HG03432 (cell line): Measurements from ENCODE around the gene GNA12.
"Not testable (repeated sequence)": the region's sequence is repeated elsewhere in the genome, so short reads cannot be mapped to it uniquely, and the experiment has no call there.

Experiments
- ATAC-seq: cut with Tn5 transposase; IDR thresholded peaks from one replicate; pipeline ENCODE4 v1.9.1; 2021; ENCODE audit warnings: mild to moderate bottlenecking, moderate library complexity; ENCODE audit not compliant: unreplicated experiment

GNA12 gene

DNA sequence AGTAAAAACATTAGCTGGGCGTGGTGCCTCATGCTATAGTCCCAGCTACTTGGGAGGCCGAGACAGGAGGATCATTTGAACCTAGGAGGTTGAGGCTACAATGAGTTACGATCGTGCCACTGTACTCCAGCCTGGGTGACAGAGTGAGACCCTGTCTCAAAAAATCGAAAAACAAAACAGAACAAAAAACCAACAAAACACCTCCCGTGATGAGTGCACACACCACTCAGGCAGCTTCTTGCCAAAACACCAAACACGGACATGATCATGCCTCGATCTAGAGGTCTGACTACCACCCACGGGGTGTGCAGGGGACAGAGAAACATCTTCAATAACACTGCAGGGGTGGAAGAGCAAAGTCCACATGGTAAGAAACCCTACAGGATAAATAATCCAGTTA lies 111.7 kb downstream of the GNA12 start:
- no peak for ATAC-seq

DNA sequence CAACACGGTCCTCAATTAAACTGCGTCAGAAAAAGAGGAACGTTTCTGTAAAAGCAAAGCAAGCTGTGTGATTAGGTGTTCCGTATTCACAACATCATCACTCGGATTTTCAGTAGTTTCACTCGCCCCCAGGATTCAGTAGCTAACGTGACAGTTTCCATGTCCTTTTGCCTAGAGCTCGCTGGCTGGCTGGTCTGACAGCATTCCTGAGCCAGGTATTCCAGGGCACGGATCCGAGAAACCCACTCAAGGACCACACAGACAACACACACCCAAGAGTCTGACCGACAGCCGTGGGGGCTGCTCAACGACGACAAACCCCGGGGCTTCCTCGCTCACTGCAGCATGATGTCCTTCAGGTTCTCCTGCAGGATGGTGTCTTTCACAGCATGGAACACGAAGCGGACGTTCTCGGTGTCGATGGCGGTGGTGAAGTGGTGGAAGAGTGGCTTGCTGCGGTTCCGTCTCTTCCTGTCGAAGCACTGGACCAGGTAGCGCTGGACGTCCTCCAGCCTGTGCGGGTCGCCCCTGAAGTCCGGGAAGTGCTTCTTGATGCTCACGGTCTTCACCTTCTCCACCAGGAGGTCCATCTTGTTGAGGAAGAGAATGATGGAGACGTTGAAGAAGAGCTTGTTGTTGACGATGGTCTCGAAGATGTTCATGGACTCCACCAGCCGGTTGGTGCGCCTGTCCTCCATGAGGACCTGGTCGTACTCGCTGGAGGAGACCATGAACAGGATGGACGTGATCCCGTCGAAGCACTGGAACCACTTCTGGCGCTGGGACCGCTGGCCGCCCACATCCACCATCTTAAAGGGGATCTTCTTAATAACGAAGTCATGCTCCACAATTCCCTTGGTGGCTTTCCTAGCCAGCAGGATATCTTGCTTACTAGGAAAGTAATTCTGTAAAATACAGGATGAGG lies 113.0 kb downstream of the GNA12 start:
- no peak for ATAC-seq

DNA sequence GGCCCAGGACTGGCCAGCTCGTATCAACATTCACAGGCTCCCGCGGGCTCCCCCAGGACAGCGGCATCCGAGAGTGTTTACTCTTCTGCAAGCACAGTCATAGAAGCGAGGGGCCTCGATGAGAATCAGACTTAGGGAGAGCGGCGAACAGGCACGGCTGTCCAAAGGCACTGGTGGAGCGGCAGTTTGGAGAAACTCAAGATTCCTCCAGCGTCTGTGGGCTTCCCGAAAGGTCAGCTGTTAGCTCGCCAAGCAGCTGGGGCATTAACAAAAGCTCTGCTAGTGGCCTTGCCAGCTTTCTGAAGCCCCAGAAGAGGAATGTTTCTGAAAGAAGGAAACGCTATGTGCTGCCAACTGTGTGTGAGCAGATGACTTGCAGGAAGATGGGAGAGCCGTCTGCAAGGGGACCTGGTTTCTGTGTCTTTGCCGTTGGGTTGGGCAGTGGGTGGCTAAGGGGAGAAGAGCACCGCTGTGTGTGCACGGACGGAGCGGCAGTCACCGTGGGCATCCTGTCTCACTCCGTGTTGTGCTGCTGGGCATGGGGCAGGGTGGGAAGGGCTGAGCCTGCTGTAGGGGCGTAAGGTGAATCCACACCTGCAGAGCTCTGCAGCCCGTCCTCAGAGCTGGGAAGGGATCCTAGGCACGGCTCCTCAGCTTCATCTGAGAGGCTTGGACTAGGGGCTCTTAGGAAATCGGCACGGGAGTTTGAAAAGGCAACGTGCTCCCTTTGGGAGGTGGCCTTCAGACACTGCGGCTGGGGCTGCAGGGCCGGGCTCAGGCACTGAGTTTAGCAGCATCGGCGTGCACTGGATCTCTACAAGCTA lies 114.0 kb downstream of the GNA12 start:
- no peak for ATAC-seq

DNA sequence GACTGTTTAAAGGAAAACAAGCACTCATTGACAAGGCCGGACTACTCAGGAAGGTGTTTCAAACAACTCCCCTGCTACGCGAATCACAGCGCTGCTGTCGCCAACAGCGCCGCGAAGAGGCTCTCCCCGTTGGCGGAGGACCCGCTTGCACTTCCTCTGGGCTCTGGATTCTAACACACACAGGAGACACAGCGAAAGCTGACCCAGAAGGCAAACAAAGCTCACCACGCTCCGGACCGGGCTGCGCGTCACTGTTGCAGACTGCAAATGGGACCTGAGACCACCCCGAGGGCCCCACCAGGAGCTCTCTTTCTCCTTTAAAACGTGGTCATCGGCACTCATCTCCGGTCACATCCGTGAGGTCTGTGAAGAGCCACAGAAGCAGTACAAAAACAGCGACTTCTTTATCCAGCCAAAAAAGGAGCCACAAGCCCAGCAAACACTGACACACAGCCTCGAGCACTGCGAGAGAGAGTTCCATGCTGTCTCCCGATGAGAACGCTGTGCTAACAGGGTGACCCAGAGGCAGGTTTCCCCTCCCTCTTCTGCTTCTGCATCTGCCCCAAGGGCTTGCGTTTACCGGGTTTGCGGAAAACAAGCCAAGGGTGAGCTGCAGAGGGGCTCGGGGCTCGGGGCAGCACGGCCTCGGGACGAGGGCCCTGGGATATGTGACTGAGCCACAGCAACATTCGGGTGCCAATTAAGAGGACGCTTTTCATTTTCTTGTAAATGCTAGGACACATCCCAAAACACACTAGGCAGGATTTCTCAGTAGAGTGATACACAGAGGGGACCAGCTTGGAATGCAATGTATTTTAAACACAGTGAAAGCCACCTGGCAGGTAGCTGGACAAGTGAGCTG lies 114.8 kb downstream of the GNA12 start:
- ATAC-seq = no peak

DNA sequence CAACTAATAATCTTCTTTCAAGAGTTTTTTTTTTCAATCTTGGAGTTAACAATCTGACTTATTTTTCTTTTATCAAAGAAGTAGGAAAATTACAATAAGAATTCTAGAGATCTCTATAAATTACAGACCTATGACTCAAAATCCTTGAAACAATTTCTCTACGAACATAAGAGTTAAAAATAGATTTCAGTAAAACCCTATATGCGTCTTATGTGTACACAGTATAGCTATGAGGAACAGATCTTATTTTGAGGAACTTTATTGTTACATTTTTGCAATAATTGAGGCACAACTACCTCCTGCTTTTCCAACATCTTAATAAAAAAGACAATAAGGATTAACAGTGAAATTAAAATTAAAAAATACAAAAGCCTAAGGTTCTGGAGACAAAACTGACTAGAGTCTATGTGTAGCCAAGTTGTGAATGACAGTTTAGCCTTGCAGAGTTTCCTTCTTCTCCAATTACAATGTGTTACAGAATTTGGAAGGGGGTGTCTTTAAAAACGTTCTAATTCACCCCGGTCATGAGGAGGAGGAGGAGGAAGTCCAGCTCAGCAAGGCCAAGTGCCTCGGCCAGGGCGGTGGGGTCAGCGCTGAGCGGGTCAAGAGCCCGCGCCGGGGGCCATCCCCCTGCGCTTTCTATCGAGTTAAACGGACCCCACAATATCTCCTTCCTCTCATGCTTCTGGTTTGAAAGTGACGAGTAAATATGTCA lies 115.6 kb downstream of the GNA12 start:
- ATAC-seq = no peak

DNA sequence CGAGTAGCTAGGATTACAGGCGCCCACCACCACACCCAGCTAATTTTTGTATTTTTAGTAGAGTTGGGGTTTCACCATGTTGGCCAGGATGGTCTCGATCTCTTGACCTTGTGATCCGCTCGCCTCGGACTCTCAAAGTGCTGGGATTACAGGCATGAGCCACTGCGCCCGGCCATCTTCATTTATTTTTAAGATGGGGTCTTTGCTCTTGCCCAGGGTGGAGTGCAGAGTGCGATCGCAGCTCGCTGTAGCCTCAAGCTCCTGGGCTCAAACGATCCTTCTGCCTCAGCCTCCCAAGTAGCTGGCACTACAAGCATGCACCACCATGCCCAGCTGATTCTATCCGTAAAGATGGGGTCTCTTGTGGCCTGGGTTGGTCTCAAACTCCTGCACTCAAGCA lies 116.9 kb downstream of the GNA12 start:
- not testable (repeated sequence) for ATAC-seq

DNA sequence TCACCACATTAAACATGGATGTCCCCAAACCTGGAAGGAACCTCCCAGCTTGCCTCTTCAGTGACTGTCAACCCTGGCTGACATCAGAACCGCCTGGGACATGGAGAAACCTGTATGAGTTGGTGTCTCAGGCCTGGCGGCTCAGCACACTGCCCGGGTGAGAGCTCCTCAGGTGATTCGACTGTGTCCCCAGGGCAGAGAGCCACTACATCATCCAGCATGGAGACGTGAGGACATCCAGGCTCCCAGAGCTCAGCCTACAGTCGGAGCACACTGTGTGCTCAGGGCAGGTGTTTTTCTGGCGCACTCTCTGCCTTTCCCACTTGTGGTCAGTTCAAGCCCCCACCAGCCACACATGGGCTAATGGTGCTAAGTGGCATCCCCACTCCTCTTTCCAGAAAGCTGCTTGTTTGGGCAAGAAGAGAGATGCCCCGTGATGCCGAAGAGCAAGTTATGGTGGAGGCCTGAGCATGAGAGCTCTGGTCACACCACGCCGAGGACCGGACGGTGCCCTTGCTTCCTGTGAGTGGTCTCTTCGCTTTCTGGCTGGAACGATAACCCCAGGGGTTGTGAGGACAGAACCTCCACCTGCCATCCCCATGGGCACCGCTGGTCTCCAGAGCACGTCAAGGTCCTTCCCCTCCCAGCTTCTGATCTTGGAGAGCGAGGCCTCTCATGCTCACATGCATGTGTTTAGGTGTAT lies 117.6 kb downstream of the GNA12 start:
- no peak for ATAC-seq

DNA sequence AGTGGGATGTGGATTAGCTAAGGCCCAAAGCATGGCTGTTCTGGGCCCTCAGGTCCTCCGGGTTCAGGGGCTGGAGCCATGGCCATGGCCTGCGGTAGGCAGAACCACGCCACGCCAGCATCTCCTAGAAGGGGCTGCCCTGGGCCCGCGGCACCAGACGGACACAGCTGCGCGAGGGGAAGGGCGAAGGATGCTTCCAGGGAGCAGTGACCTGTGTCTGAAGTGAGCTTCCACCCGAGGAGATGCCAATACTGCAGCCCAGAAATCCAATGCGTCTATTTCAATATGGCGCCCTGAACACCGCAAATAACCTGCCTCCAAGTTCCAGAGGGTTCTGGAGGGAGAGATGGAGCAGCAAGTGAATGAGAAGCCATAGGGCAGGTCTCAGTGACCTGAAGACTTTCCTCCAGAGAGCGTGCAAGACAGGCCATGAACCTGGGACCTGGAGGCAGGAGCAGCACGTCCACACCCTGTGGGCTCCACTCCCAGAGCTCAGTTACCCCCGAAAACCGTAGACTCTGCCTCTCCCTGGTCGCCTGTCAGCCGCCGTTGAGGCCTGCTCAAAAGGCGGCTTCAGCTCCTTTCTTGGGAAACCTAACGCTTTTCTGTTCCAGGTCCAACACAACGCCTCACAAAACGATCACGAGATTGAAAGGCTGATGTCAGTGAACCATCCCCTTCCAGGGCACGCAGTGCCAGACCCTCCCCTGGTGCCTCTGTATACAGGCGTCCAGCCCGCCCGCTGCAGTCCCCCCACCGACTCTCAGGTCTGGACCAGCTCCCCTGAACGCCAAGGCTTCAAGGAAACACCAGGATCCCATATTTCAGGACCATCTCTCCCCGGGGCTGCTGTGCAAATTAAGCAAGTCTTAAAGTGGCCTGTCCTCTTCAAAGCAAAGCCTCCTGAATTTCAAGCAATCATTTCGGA lies 118.7 kb downstream of the GNA12 start:
- ATAC-seq = no peak

DNA sequence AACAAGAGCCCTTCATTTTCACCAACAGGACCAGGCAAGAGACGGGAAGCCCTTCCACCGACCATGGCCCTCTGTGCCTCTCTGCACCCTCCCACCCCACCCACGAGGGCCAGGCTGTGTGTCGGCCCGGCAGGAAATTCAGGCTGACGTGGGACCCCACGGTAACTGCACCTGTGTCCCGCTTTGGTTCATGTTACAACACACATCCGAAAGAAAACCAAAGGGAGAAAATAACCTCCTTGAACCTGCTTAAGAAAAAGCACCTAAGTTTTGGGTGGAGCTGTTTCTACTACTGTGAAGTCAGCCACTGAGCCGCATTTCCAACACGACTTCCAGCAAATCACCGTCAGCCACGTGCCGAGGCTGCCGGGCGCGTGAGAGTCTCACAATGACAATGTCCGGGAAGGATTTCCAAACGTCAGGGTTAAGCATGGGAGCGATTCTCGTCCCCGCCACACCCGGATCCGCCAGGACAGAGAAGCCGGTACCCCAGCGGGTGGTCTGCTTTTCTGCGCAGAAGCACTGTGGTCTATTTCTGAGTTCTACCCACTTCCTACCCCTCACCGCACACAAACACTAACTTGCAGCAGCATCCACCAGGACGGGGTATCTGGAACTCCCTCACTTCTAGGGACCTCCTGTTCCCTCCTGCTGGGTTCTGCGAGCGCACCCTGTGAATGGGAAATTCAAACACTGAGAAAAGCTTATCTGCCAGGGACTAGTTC lies 119.5 kb downstream of the GNA12 start:
- no peak for ATAC-seq

DNA sequence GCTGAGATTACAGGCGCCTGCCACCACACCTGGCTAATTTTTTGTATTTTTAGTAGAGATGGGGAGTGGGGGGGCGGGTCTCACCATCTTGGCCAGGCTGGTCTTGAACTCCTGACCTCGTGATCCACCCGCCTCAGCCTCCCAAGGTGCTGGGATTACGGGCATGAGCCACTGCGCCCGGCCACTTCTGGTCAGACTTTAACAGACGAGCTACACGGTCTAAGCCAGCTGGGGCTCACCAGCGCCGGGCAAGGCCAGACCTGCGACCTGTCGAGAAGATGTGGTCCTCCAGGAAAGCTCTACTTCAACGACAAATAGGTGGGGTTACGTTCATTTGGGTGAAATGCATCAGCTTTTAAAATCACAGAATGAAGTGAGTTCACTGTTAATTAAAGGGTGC lies 120.1 kb downstream of the GNA12 start:
- ATAC-seq = not testable (repeated sequence)

DNA sequence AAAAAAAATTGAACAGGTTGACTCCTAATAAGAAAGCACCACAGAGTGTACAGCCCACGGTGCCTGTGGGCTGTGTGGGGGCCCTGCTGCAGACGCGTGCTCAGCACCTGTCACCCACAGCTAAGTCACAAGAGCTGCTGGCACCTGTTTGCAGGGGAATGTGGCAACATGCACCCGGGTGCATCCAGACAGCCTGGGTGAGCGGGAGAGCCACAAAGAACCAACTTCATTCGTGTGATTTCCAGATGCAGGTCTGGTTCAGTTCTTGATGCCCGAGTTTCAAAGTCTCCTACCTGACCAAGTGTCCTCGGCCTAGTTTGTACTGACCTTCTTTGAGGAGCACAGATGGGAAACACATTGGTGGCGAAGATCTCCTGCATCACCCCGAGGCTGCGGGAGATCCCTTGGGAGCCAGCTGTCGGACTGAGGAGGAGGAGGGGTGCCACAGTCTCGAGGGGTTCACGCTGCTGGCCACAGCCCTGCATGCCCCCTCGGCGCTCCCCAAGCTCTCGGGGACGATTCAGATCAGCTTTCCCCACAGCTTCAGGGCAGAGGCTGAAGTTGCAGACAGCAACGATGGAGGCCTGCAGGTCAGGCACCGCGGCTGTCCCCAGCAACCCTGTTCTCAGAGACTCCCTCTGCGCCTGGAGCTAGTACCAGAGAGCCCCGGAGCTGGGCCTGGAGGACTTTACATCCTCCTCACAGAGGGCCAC lies 120.8 kb downstream of the GNA12 start:
- ATAC-seq = no peak

DNA sequence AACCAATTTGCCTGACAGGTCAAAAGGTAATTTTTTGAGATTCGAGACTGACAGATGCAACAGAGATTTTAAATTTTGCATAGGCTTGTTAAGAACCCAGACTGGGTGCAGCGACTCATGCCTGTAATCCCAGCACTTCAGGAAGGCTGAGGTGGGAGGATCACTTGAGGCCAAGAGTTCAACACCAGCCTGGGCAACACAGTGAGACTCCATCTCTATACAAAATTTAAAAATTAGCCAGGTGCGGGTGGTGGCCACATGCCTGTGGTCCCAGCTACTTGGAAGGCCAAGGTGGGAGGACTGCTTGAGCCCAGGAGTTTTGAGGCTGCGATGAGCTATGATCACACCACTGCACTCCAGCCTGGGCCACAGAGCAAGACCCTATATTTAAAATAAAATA lies 121.5 kb downstream of the GNA12 start:
- ATAC-seq = no peak

DNA sequence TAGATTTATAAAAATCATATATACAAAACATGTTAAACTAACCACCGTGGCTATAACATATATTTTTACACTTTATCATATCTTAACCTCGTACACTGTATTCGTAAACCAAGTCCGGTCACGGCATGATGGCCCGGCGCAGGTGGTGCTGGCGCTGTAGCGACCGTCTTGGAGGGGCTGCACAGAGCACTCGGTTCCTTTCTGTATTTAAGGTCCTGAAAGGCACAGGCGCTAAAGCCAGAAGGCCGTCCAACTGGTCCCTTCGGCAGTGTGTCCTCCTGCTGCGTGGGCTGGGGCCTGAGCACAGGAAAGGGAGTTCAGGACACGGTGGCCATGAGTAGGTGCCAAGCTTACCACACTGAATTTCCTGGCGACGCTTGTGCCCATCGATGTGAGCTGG lies 122.3 kb downstream of the GNA12 start:
- no peak for ATAC-seq

DNA sequence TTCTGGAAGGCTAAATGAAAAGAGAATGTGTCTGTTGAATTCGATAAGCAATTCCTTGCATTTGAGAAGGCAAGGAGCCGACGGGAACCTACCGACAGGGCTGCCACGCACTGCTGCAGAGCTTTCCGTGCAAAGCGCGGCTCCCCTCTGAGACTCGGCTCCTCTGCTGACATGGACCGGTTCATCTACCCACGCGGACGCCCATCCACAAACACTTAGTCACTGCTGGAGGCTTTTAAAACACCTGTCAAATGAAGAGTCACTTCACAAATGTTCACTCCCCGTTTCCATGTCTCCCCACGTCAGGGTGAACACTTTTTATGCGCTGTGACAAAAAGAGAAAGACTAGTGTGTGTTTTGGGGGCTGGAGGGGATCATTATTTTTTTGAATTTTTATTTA lies 124.1 kb downstream of the GNA12 start:
- ATAC-seq = no peak

DNA sequence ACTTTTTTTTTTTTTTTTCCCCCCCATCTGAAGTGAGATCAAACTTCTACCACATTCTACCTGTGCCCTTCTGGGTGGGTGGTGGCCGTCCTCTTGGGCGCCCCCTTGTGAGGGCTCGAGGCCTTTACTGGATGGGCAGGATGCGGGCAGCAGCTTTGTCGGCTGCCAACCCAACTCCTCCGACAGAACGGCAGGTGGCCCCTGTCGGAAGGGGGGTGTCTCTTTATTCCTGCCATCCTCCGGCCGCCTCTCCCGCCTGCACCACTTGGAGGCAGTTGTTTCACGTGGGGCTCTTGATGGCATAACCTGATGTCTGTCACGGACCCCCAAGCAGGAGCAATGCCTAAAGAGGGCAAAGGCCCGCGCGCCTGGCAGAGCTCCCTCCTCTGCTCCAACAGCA lies 125.1 kb downstream of the GNA12 start:
- no peak for ATAC-seq

DNA sequence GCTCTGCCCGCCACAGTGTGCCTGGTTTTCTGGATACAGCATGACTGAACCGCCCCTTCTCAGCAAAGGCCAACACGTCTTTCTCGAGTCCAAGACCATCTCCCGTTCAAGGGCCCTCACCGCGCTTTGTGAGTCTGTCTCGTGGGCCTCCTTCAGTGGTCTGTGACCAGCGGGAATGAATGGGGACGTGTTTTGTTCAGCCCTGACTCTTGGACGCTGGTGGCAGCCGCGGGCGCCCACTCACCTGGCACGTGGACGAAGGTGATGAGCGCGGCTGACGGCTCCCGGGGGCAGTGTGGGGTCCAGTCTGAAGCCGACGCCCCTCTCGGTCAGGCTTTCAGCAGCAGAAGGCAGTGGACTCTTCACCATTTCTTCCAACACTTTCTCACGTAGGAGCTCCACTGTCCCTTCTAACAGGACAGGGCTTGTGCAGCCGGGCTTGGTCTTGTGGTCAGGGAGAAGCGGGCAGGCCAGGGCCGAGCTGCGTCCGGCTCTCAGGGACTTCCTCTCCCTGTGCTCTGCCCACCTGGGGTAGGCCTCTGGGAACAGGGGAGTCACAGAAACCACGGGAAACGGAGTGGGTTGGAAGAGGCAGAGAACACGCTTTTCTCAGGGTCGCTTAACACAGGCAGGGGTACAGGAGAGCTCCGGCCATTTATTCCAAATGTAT lies 125.7 kb downstream of the GNA12 start:
- ATAC-seq = no peak
